ENCODE data around the gene RASGRF2. TPM values are rescaled to one million over a fixed set of nuclear protein-coding genes. Genes with fewer than 3 reads are reported as not detected.

Gene RASGRF2
- 5.0 TPM for total RNA-seq
- polyA plus RNA-seq = 3.1 TPM

- peak within 1 kb of the TSS; percentile 66 for H3K4me3 ChIP-seq (ENCODE audit: low read depth, low read length)
- no peak within 1 kb of the TSS for H3K27ac ChIP-seq (ENCODE audit: low read depth)
- no peaks in the 10 kb centered on the region for H3K4me1 ChIP-seq (ENCODE audit: insufficient read depth)
- no peak for DNase-seq (ENCODE audit: extremely low spot score)
- no peaks in the 10 kb centered on the region for H3K36me3 ChIP-seq (ENCODE audit: insufficient read depth)
- WGBS = 13% methylated on average over 66 of the region's 66 CpGs
Measured at GRCh38 chr5:80959768-80960442, at the start of gene RASGRF2. Gene RASGRF2, plus strand, starts transcription at chr5:80960363. Its CDS starts 376 bp downstream, at chr5:80960739.

GRCh38 chr5:80912479-80912878 is 47.7 kb upstream of the RASGRF2 start:
- no peaks in the 10 kb centered on the region for H3K36me3 ChIP-seq (ENCODE audit: insufficient read depth)
- H3K4me1 ChIP-seq (ENCODE audit: insufficient read depth) = no peaks in the 10 kb centered on the region
- no peak overlapping the region for H3K27ac ChIP-seq (ENCODE audit: low read depth)
- H3K4me3 ChIP-seq (ENCODE audit: low read depth, low read length) = no peak overlapping the region
- 95% methylated on average over 3 of the region's 3 CpGs for WGBS
- DNase-seq (ENCODE audit: extremely low spot score) = no peak

- 81% methylated on average over 1 of the region's 1 CpG for WGBS
- no peaks in the 10 kb centered on the region for H3K36me3 ChIP-seq (ENCODE audit: insufficient read depth)
- no peak overlapping the region for H3K4me3 ChIP-seq (ENCODE audit: low read depth, low read length)
- no peak overlapping the region for H3K27ac ChIP-seq (ENCODE audit: low read depth)
- H3K4me1 ChIP-seq (ENCODE audit: insufficient read depth) = no peaks in the 10 kb centered on the region
- no peak for DNase-seq (ENCODE audit: extremely low spot score)
Measured at GRCh38 chr5:80915716-80916115, 44.4 kb upstream of the RASGRF2 start.

- H3K27ac ChIP-seq (ENCODE audit: low read depth) = no peak overlapping the region
- H3K36me3 ChIP-seq (ENCODE audit: insufficient read depth) = no peaks in the 10 kb centered on the region
- DNase-seq (ENCODE audit: extremely low spot score) = no peak
- H3K4me3 ChIP-seq (ENCODE audit: low read depth, low read length) = no peak overlapping the region
- 75% methylated on average over 4 of the region's 4 CpGs for WGBS
- no peaks in the 10 kb centered on the region for H3K4me1 ChIP-seq (ENCODE audit: insufficient read depth)
Measured at GRCh38 chr5:80916676-80917075, 43.5 kb upstream of the RASGRF2 start.

GRCh38 chr5:80917631-80918030 is 42.5 kb upstream of the RASGRF2 start:
- Histone ChIP-seq H3K4me1 (ENCODE audit: insufficient read depth) (no peaks in the 10 kb centered on the region), H3K36me3 (ENCODE audit: insufficient read depth) (no peaks in the 10 kb centered on the region), H3K4me3 (ENCODE audit: low read depth, low read length) (no peak overlapping the region), H3K27ac (ENCODE audit: low read depth) (no peak overlapping the region)
- 54% methylated on average over 3 of the region's 3 CpGs for WGBS
- DNase-seq (ENCODE audit: extremely low spot score) = no peak

- Histone ChIP-seq H3K27ac (ENCODE audit: low read depth) (no peak overlapping the region), H3K36me3 (ENCODE audit: insufficient read depth) (no peaks in the 10 kb centered on the region), H3K4me3 (ENCODE audit: low read depth, low read length) (no peak overlapping the region), H3K4me1 (ENCODE audit: insufficient read depth) (no peaks in the 10 kb centered on the region)
- no peak for DNase-seq (ENCODE audit: extremely low spot score)
- WGBS = 82% methylated on average over 6 of the region's 6 CpGs
Measured at GRCh38 chr5:80919678-80920196, 40.4 kb upstream of the RASGRF2 start.

- H3K36me3 ChIP-seq (ENCODE audit: insufficient read depth) = no peaks in the 10 kb centered on the region
- no peak overlapping the region for H3K27ac ChIP-seq (ENCODE audit: low read depth)
- no peak overlapping the region for H3K4me3 ChIP-seq (ENCODE audit: low read depth, low read length)
- no peaks in the 10 kb centered on the region for H3K4me1 ChIP-seq (ENCODE audit: insufficient read depth)
- no peak for DNase-seq (ENCODE audit: extremely low spot score)
Measured at GRCh38 chr5:80920333-80920732, 39.8 kb upstream of the RASGRF2 start.

GRCh38 chr5:80921026-80921425 is 39.1 kb upstream of the RASGRF2 start:
- Histone ChIP-seq H3K27ac (ENCODE audit: low read depth) (no peak overlapping the region), H3K36me3 (ENCODE audit: insufficient read depth) (no peaks in the 10 kb centered on the region), H3K4me3 (ENCODE audit: low read depth, low read length) (no peak overlapping the region), H3K4me1 (ENCODE audit: insufficient read depth) (no peaks in the 10 kb centered on the region)
- DNase-seq (ENCODE audit: extremely low spot score) = no peak

GRCh38 chr5:80925931-80926330 is 34.2 kb upstream of the RASGRF2 start:
- no peak overlapping the region for H3K27ac ChIP-seq (ENCODE audit: low read depth)
- no peaks in the 10 kb centered on the region for H3K36me3 ChIP-seq (ENCODE audit: insufficient read depth)
- no peak for DNase-seq (ENCODE audit: extremely low spot score)
- no peak overlapping the region for H3K4me3 ChIP-seq (ENCODE audit: low read depth, low read length)
- 75% methylated on average over 1 of the region's 1 CpG for WGBS
- no peaks in the 10 kb centered on the region for H3K4me1 ChIP-seq (ENCODE audit: insufficient read depth)

GRCh38 chr5:80926536-80926935 is 33.6 kb upstream of the RASGRF2 start:
- no peaks in the 10 kb centered on the region for H3K36me3 ChIP-seq (ENCODE audit: insufficient read depth)
- WGBS = 54% methylated on average over 1 of the region's 1 CpG
- H3K4me1 ChIP-seq (ENCODE audit: insufficient read depth) = no peaks in the 10 kb centered on the region
- H3K4me3 ChIP-seq (ENCODE audit: low read depth, low read length) = no peak overlapping the region
- no peak overlapping the region for H3K27ac ChIP-seq (ENCODE audit: low read depth)
- no peak for DNase-seq (ENCODE audit: extremely low spot score)

- no peaks in the 10 kb centered on the region for H3K36me3 ChIP-seq (ENCODE audit: insufficient read depth)
- 62% methylated on average over 3 of the region's 3 CpGs for WGBS
- H3K4me1 ChIP-seq (ENCODE audit: insufficient read depth) = no peaks in the 10 kb centered on the region
- no peak overlapping the region for H3K27ac ChIP-seq (ENCODE audit: low read depth)
- DNase-seq (ENCODE audit: extremely low spot score) = no peak
- no peak overlapping the region for H3K4me3 ChIP-seq (ENCODE audit: low read depth, low read length)
Measured at GRCh38 chr5:80926979-80927656, 33.0 kb upstream of the RASGRF2 start.

GRCh38 chr5:80928073-80928472 is 32.1 kb upstream of the RASGRF2 start:
- Histone ChIP-seq H3K36me3 (ENCODE audit: insufficient read depth) (no peaks in the 10 kb centered on the region), H3K4me3 (ENCODE audit: low read depth, low read length) (no peak overlapping the region), H3K27ac (ENCODE audit: low read depth) (no peak overlapping the region), H3K4me1 (ENCODE audit: insufficient read depth) (no peaks in the 10 kb centered on the region)
- no peak for DNase-seq (ENCODE audit: extremely low spot score)
- WGBS = 71% methylated on average over 2 of the region's 2 CpGs

GRCh38 chr5:80930940-80931339 is 29.2 kb upstream of the RASGRF2 start:
- DNase-seq (ENCODE audit: extremely low spot score) = no peak
- Histone ChIP-seq H3K4me3 (ENCODE audit: low read depth, low read length) (no peak overlapping the region), H3K27ac (ENCODE audit: low read depth) (no peak overlapping the region), H3K36me3 (ENCODE audit: insufficient read depth) (no peaks in the 10 kb centered on the region), H3K4me1 (ENCODE audit: insufficient read depth) (no peaks in the 10 kb centered on the region)
- 70% methylated on average over 3 of the region's 3 CpGs for WGBS

GRCh38 chr5:80931411-80931810 is 28.8 kb upstream of the RASGRF2 start:
- Histone ChIP-seq H3K27ac (ENCODE audit: low read depth) (no peak overlapping the region), H3K4me1 (ENCODE audit: insufficient read depth) (no peaks in the 10 kb centered on the region), H3K4me3 (ENCODE audit: low read depth, low read length) (no peak overlapping the region), H3K36me3 (ENCODE audit: insufficient read depth) (no peaks in the 10 kb centered on the region)
- 78% methylated on average over 1 of the region's 1 CpG for WGBS
- DNase-seq (ENCODE audit: extremely low spot score) = no peak
